ENCODE data around the gene LDLRAD4.

The LDLRAD4 gene

GRCh38 chr18:13220361-13220991 is 1.9 kb downstream of the LDLRAD4 start:
- Histone ChIP-seq H3K36me3 (ENCODE audit: insufficient read depth, low read length) (peaks cover 13% of the 10 kb centered on the region), H3K9ac (ENCODE audit: low read depth, low read length) (peak overlapping the region; percentile 11), H3K4me1 (ENCODE audit: insufficient read depth, low read length) (peaks cover 69% of the 10 kb centered on the region), H4K20me1 (ENCODE audit: insufficient read depth, low read length) (0 out of 2 replicates have a peak, but pooled peaks cover 6% of the 10 kb centered on the region), H3K27ac (ENCODE audit: low read length) (peak overlapping the region; percentile 76), H3K4me3 (ENCODE audit: low read depth in 1 of 2, low read length in 2 of 2) (peak overlapping the region in 1 of 2 experiments; percentile 83; a peak in 2 of 4 replicates), H2AFZ (ENCODE audit: low read depth, low read length) (no peak overlapping the region), H3K4me2 (ENCODE audit: insufficient read depth, low read length) (peak overlapping the region; percentile 84), H3K27me3 (ENCODE audit: insufficient read depth, low read length, poor library complexity) (no peaks in the 10 kb centered on the region), H3K9me3 (ENCODE audit: insufficient read depth, low read length, severe bottlenecking) (no peaks in the 10 kb centered on the region), H3K79me2 (ENCODE audit: insufficient read depth, low read length) (peaks cover 72% of the 10 kb centered on the region)
- ATAC-seq (ENCODE audit: insufficient read depth, low read depth) (no peak), DNase-seq (no peak)
- TF ChIP-seq EZH2 (IDR thresholded peaks at IDR 0.05; ENCODE audit: borderline replicate concordance, low read depth, low read length, severe bottlenecking) (no peak), CTCF (IDR thresholded peaks at IDR 0.05; ENCODE audit: borderline replicate concordance, extremely low read depth, low read length, poor library complexity, severe bottlenecking) (no peak)

- peaks cover 16% of the 10 kb centered on the region for H3K36me3 ChIP-seq (ENCODE audit: insufficient read depth, low read length)
- H3K9ac ChIP-seq (ENCODE audit: low read depth, low read length): peak overlapping the region; percentile 32
- peaks cover 87% of the 10 kb centered on the region for H3K79me2 ChIP-seq (ENCODE audit: insufficient read depth, low read length)
- no peak for DNase-seq
- no peak overlapping the region for H3K4me3 ChIP-seq (ENCODE audit: low read depth in 1 of 2, low read length in 2 of 2)
- TF ChIP-seq EZH2 (IDR thresholded peaks at IDR 0.05; ENCODE audit: borderline replicate concordance, low read depth, low read length, severe bottlenecking) (no peak), CTCF (IDR thresholded peaks at IDR 0.05; ENCODE audit: borderline replicate concordance, extremely low read depth, low read length, poor library complexity, severe bottlenecking) (no peak)
- peak overlapping the region; percentile 82 for H3K27ac ChIP-seq (ENCODE audit: low read length)
- no peaks in the 10 kb centered on the region for H3K27me3 ChIP-seq (ENCODE audit: insufficient read depth, low read length, poor library complexity)
- no peak for ATAC-seq (ENCODE audit: insufficient read depth, low read depth)
- no peaks in the 10 kb centered on the region for H3K9me3 ChIP-seq (ENCODE audit: insufficient read depth, low read length, severe bottlenecking)
- H4K20me1 ChIP-seq (ENCODE audit: insufficient read depth, low read length): 0 out of 2 replicates have a peak, but pooled peaks cover 6% of the 10 kb centered on the region
- peak overlapping the region; percentile 44 for H3K4me2 ChIP-seq (ENCODE audit: insufficient read depth, low read length)
- H3K4me1 ChIP-seq (ENCODE audit: insufficient read depth, low read length): peaks cover 53% of the 10 kb centered on the region
- no peak overlapping the region for H2AFZ ChIP-seq (ENCODE audit: low read depth, low read length)
Observed at GRCh38 chr18:13221869-13222855, 3.6 kb downstream of the LDLRAD4 start.

GRCh38 chr18:13222856-13223281 is 4.3 kb downstream of the LDLRAD4 start:
- ATAC-seq (ENCODE audit: insufficient read depth, low read depth) (peak; percentile 4), DNase-seq (no peak)
- H2AFZ ChIP-seq (ENCODE audit: low read depth, low read length): 0 out of 2 replicates have a peak overlapping the region, but pooled peaks have one; percentile 12
- peaks cover 94% of the 10 kb centered on the region for H3K79me2 ChIP-seq (ENCODE audit: insufficient read depth, low read length)
- peaks cover 7% of the 10 kb centered on the region; the same call in 1 of the 2 replicates for H4K20me1 ChIP-seq (ENCODE audit: insufficient read depth, low read length)
- H3K27me3 ChIP-seq (ENCODE audit: insufficient read depth, low read length, poor library complexity): no peaks in the 10 kb centered on the region
- peaks cover 21% of the 10 kb centered on the region for H3K36me3 ChIP-seq (ENCODE audit: insufficient read depth, low read length)
- H3K27ac ChIP-seq (ENCODE audit: low read length): peak overlapping the region; percentile 82
- TF ChIP-seq CTCF (IDR thresholded peaks at IDR 0.05; ENCODE audit: borderline replicate concordance, extremely low read depth, low read length, poor library complexity, severe bottlenecking) (no peak), EZH2 (IDR thresholded peaks at IDR 0.05; ENCODE audit: borderline replicate concordance, low read depth, low read length, severe bottlenecking) (no peak)
- H3K4me1 ChIP-seq (ENCODE audit: insufficient read depth, low read length): peaks cover 53% of the 10 kb centered on the region
- peak overlapping the region; percentile 44; the same call in 1 of the 2 replicates for H3K4me2 ChIP-seq (ENCODE audit: insufficient read depth, low read length)
- H3K4me3 ChIP-seq (ENCODE audit: low read depth in 1 of 2, low read length in 2 of 2): no peak overlapping the region
- H3K9ac ChIP-seq (ENCODE audit: low read depth, low read length): peak overlapping the region; percentile 32
- no peaks in the 10 kb centered on the region for H3K9me3 ChIP-seq (ENCODE audit: insufficient read depth, low read length, severe bottlenecking)

All from DND-41 (cell line).